A673 (cell line): ENCODE results near the gene ASTN2. TPM values are rescaled to one million over a fixed set of nuclear protein-coding genes. Genes with fewer than 3 reads are reported as not detected.
"Not testable (repeated sequence)": the region's sequence is repeated elsewhere in the genome, so short reads cannot be mapped to it uniquely, and the experiment has no call there.

ENCODE experiments used
- BruUV-seq: library from RNA; stranded (reverse); fragments of 400-500 nt; replicated peaks from 2 replicates; lab custom pipeline; 2021; lab: Mats Ljungman, UMichigan
- CTCF ChIA-PET: fragments of 300-600 bp; sonication (Branson Sonifier 250); formaldehyde crosslinking; loops from one replicate; lab custom pipeline; 2022; ENCODE audit warnings: antibody characterized with exemption; lab: Charles Lee
- POLR2A ChIA-PET: fragments of 300-600 bp; sonication (Branson Sonifier 250); formaldehyde crosslinking; loops from one replicate; lab custom pipeline; 2022; ENCODE audit warnings: antibody characterized with exemption; ENCODE audit not compliant: low non-redundant PET; lab: Charles Lee
- DNase-seq: peaks from one replicate; pipeline ENCODE4 v3.0.0-alpha.2; 2015; ENCODE audit warnings: low spot score
- H3K27ac ChIP-seq: fragments of 200-600 bp; sonication (generic); 2 replicates; pipeline ENCODE4 v1.5.1; 2016; ENCODE audit warnings: mixed run types, low read depth, mild to moderate bottlenecking, mixed read lengths, antibody characterized with exemption, low read length; ENCODE audit not compliant: poor library complexity, severe bottlenecking
- H3K27me3 ChIP-seq: fragments of 200-600 bp; sonication (generic); replicated peaks from 2 replicates; pipeline ENCODE4 v1.6.1; 2017; ENCODE audit warnings: mixed run types, low read depth, mild to moderate bottlenecking, mixed read lengths, antibody characterized with exemption, low read length; ENCODE audit not compliant: insufficient read depth, poor library complexity
- H3K36me3 ChIP-seq: fragments of 200-600 bp; sonication (generic); 2 replicates; pipeline ENCODE4 v1.6.1; 2016; ENCODE audit warnings: mixed run types, mild to moderate bottlenecking, mixed read lengths, antibody characterized with exemption, low read length; ENCODE audit not compliant: insufficient read depth, poor library complexity, severe bottlenecking
- H3K4me1 ChIP-seq: fragments of 200-600 bp; sonication (generic); 2 replicates; pipeline ENCODE4 v1.6.1; 2017; ENCODE audit warnings: mixed run types, mild to moderate bottlenecking, mixed read lengths, antibody characterized with exemption, low read length; ENCODE audit not compliant: insufficient read depth, poor library complexity, severe bottlenecking
- H3K4me3 ChIP-seq: fragments of 200-600 bp; sonication (generic); 2 replicates; pipeline ENCODE4 v1.5.1; 2016; ENCODE audit warnings: low read depth, mixed run types, mild to moderate bottlenecking, mixed read lengths, low read length; ENCODE audit not compliant: poor library complexity, severe bottlenecking
- H3K9me3 ChIP-seq: fragments of 200-600 bp; sonication (generic); 2 replicates; pipeline ENCODE4 v1.6.1; 2016; ENCODE audit warnings: mixed run types, low read depth, mild to moderate bottlenecking, mixed read lengths, antibody characterized with exemption, low read length; ENCODE audit not compliant: poor library complexity, severe bottlenecking
- CTCF ChIP-seq: fragments of 300-800, 200-600 bp; sonication (generic); conservative IDR thresholded peaks from 2 replicates; pipeline ENCODE4 v1.5.1; 2017; ENCODE audit warnings: low read depth, mild to moderate bottlenecking, antibody characterized with exemption, low read length, moderate library complexity, mixed read lengths
- EZH2 ChIP-seq: fragments of 200-600 bp; sonication (generic); IDR thresholded peaks from 2 replicates; pipeline ENCODE4 v1.6.1; 2017; ENCODE audit warnings: borderline replicate concordance, low read depth, mild to moderate bottlenecking, mixed read lengths, antibody characterized with exemption, low read length; ENCODE audit not compliant: poor library complexity, severe bottlenecking
- intact Hi-C: fragments of 100-400 bp; cut with micrococcal nuclease; formaldehyde crosslinking; loops from one replicate; pipeline ENCODE4 v1.10.0; 2022; ENCODE audit not compliant: unreplicated experiment
- total RNA-seq: library from RNA; stranded (reverse); gene quantifications from 2 replicates; pipeline ENCODE4 v1.2.3, GENCODE V29; 2021

Gene ASTN2
- total RNA-seq, 1 experiment from 2014 or later: 3.4 TPM

DNA sequence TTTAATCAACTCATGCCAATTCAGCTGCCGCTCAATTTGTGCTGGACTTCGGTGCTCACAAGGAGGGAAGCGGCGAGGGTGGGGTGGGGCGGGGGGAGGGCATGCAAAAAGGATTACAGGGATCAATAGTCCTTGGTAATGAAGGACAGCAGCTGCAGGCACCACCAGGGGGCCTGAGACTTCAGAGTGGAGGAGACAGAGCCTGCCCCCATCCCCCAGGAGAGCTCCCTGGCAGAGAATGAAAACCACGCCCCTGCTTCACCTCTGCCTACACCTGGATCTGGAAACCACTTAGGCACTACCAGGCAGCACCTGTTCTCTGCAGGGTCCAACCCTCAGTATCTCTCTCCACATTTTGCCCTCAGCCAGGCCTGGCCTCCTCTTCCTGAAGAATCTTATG lies 572.2 kb downstream of the ASTN2 start:
- no peaks in the 10 kb centered on the region for H3K9me3 ChIP-seq
- H3K27ac ChIP-seq: no peak overlapping the region

GRCh38 chr9:116838468-116838867 lies 576.4 kb downstream of the ASTN2 start:
- H3K9me3 ChIP-seq, BruUV-seq, CTCF ChIA-PET, H3K4me3 ChIP-seq, H3K4me1 ChIP-seq, DNase-seq, H3K27ac ChIP-seq, intact Hi-C loops, H3K36me3 ChIP-seq, POLR2A ChIA-PET: not testable (repeated sequence)
- peaks cover 18% of the 10 kb centered on the region for H3K27me3 ChIP-seq

More for the DNA sequence above, 572.2 kb downstream of the ASTN2 start:
- BruUV-seq: no TSS peak
- TF ChIP-seq CTCF (no peak), EZH2 (no peak)
- ChIA-PET POLR2A (no interaction called here), CTCF (no interaction called here)
- intact Hi-C loops: no loop called here
- Histone ChIP-seq H3K36me3 (no peaks in the 10 kb centered on the region), H3K4me3 (no peak overlapping the region), H3K4me1 (no peaks in the 10 kb centered on the region), H3K27me3 (no peaks in the 10 kb centered on the region)
- DNase-seq: no peak

GRCh38 chr9:116837018-116837989 lies 577.6 kb downstream of the ASTN2 start:
- intact Hi-C loops: no loop called here
- CTCF ChIA-PET: no interaction called here
- H3K4me1 ChIP-seq: no peaks in the 10 kb centered on the region
- no peak overlapping the region for H3K4me3 ChIP-seq
- DNase-seq: no peak
- POLR2A ChIA-PET: no interaction called here
- BruUV-seq: no TSS peak
- no peak overlapping the region for H3K27ac ChIP-seq
- H3K9me3 ChIP-seq: no peaks in the 10 kb centered on the region
- H3K27me3 ChIP-seq: peaks cover 29% of the 10 kb centered on the region
- no peaks in the 10 kb centered on the region for H3K36me3 ChIP-seq
- TF ChIP-seq CTCF: no peak
- no peak for TF ChIP-seq EZH2

- CTCF ChIA-PET, intact Hi-C loops, H3K4me3 ChIP-seq, H3K9me3 ChIP-seq, H3K27ac ChIP-seq, BruUV-seq, H3K4me1 ChIP-seq, DNase-seq, H3K36me3 ChIP-seq, POLR2A ChIA-PET: not testable (repeated sequence)
- H3K27me3 ChIP-seq: peaks cover 37% of the 10 kb centered on the region
These were observed 584.5 kb downstream of the ASTN2 start for GRCh38 chr9:116830321-116830720.
